GM12878 (cell line): ENCODE measurements around the gene TSHR. TPM values are rescaled to one million over a fixed set of nuclear protein-coding genes. Genes with fewer than 3 reads are reported as not detected.

Experiments used
- ASH2L ChIP-seq: fragments of 300-600, 200-600 bp; sonication (generic); IDR thresholded peaks from 2 replicates; pipeline ENCODE4 v1.6.1; 2017; ENCODE audit warnings: low read depth, mild to moderate bottlenecking, borderline replicate concordance
- CREB1 ChIP-seq: IDR thresholded peaks from 2 replicates; pipeline ENCODE4 v1.6.1; 2012; ENCODE audit warnings: low read depth, mild to moderate bottlenecking, inconsistent platforms
- E4F1 ChIP-seq: fragments of 450-650 bp; IDR thresholded peaks from 2 replicates; pipeline ENCODE4 v1.6.1; 2018; ENCODE audit warnings: borderline replicate concordance, mild to moderate bottlenecking; ENCODE audit not compliant: partially characterized antibody
- EED ChIP-seq: sonication (generic); IDR thresholded peaks from 2 replicates; pipeline ENCODE4 v1.6.1; 2016; ENCODE audit warnings: antibody characterized with exemption, low read depth
- ESRRA ChIP-seq: IDR thresholded peaks from 2 replicates; pipeline ENCODE4 v1.6.1; 2012; ENCODE audit warnings: mild to moderate bottlenecking, low read length, improper control_type of control experiment
- HDAC2 ChIP-seq: fragments of 200-600 bp; sonication (generic); IDR thresholded peaks from 2 replicates; pipeline ENCODE4 v1.6.1; 2017
- HSF1 ChIP-seq: fragments of 150-350 bp; IDR thresholded peaks from 2 replicates; pipeline ENCODE4 v1.6.1; 2014; ENCODE audit warnings: mild to moderate bottlenecking, low read depth, low read length
- IRF4 ChIP-seq: IDR thresholded peaks from 2 replicates; pipeline ENCODE4 v1.6.1; 2011; ENCODE audit warnings: low read depth, low read length
- MYB ChIP-seq: fragments of 150-350 bp; IDR thresholded peaks from 2 replicates; pipeline ENCODE4 v1.6.1; 2014; ENCODE audit warnings: mild to moderate bottlenecking, low read depth, low read length, borderline replicate concordance
- NFYA ChIP-seq: IDR thresholded peaks from 2 replicates; pipeline ENCODE4 v1.6.1; 2011; ENCODE audit warnings: low read depth, mild to moderate bottlenecking, low read length, improper control_type of control experiment, borderline replicate concordance
- RCOR1 ChIP-seq: conservative IDR thresholded peaks from 2 replicates; pipeline ENCODE4 v1.6.1; 2012; ENCODE audit warnings: low read depth, low read length, improper control_type of control experiment
- SIX5 ChIP-seq: IDR thresholded peaks from 2 replicates; pipeline ENCODE4 v1.6.1; 2011; ENCODE audit warnings: mild to moderate bottlenecking, low read depth, low read length, moderate library complexity; ENCODE audit not compliant: severe bottlenecking
- SUPT20H ChIP-seq: IDR thresholded peaks from 2 replicates; pipeline ENCODE4 v1.6.1; 2011; ENCODE audit warnings: low read depth, mild to moderate bottlenecking, low read length, moderate library complexity, borderline replicate concordance; ENCODE audit not compliant: control insufficient read depth
- TCF3 ChIP-seq: IDR thresholded peaks from 2 replicates; pipeline ENCODE4 v1.6.1; 2012; ENCODE audit warnings: low read depth, mild to moderate bottlenecking, low read length, borderline replicate concordance; ENCODE audit not compliant: insufficient read depth
- WRNIP1 ChIP-seq: IDR thresholded peaks from 2 replicates; pipeline ENCODE4 v1.6.1; 2011; ENCODE audit warnings: low read depth, low read length, improper control_type of control experiment, borderline replicate concordance
- ZBED1 ChIP-seq: IDR thresholded peaks from 2 replicates; pipeline ENCODE4 v1.6.1; 2016; ENCODE audit warnings: borderline replicate concordance
- ZBTB4 ChIP-seq: fragments of 450-650 bp; formaldehyde crosslinking; IDR thresholded peaks from 2 replicates; pipeline ENCODE4 v1.4.0; 2022; ENCODE audit warnings: mild to moderate bottlenecking, moderate library complexity
- ZNF592 ChIP-seq: fragments of 450-650 bp; IDR thresholded peaks from 2 replicates; pipeline ENCODE4 v1.6.1; 2017; ENCODE audit warnings: mild to moderate bottlenecking, moderate library complexity
- ZZZ3 ChIP-seq: IDR thresholded peaks from 2 replicates; pipeline ENCODE4 v1.6.1; 2011; ENCODE audit warnings: low read depth; ENCODE audit not compliant: control insufficient read depth, insufficient read length
- polyA plus RNA-seq, 11 experiments: library from polyadenylated mRNA; depleted of rRNA in 4 of 11; unstranded in 6 of 11; stranded (reverse) in 5 of 11; fragments of >200 nt; fragmentation: Nextera tagmentation in 4 of 11; fragmentation: Illumina TruSeq in 1 of 11; extraction: Ambion mirVana in 4 of 11; extraction: Trizol in 1 of 11; gene quantifications; 1 replicate in 1 of 11; 2 replicates in 10 of 11; pipeline versions ENCODE4 v1.2.1 to v1.2.3, GENCODE V29; 2011 to 2016; ENCODE audit warnings: inconsistent platforms in 2 of 11, missing spikeins in 2 of 11, low read depth in 1 of 11
- total RNA-seq, 4 experiments: library from RNA; depleted of rRNA in 3 of 4; stranded (reverse); fragments of >200 nt in 3 of 4; fragmentation: Illumina TruSeq in 1 of 4; extraction: Trizol in 1 of 4; gene quantifications; 2 replicates each; pipeline versions ENCODE4 v1.2.1 to v1.2.3, GENCODE V29; 2013 to 2021

The TSHR gene
- total and polyA plus RNA-seq, 10 of the 15 experiments (the other 5 are each of a cell fraction or from before 2014, with no cell fraction given), result 0.06 to 0.31 TPM; not detected in 8

- no peak for TF ChIP-seq IRF4
- no peak for TF ChIP-seq ZNF592
- no peak for TF ChIP-seq ESRRA
- TF ChIP-seq SIX5, result no peak
- TF ChIP-seq E4F1, result no peak
- TF ChIP-seq WRNIP1, result 0 out of 2 replicates have a peak, but pooled peaks have one; percentile 51
- TF ChIP-seq TCF3, result no peak
- TF ChIP-seq HDAC2, result no peak
- TF ChIP-seq ASH2L, result 0 out of 2 replicates have a peak, but pooled peaks have one; percentile 72
- no peak for TF ChIP-seq ZZZ3
- TF ChIP-seq NFYA, result no peak
- no peak for TF ChIP-seq EED
- no peak for TF ChIP-seq SUPT20H
- TF ChIP-seq ZBED1, result no peak
- TF ChIP-seq RCOR1, result no peak
- TF ChIP-seq ZBTB4 (CRISPR knock-in tag), result no peak
- no peak for TF ChIP-seq CREB1
- TF ChIP-seq HSF1, result no peak
- TF ChIP-seq MYB, result no peak
These were observed 214.8 kb downstream of the TSHR start (continued) for GRCh38 chr14:81170104-81170828.
